Measurements from ENCODE around the gene NUP214.

The NUP214 gene

DNA sequence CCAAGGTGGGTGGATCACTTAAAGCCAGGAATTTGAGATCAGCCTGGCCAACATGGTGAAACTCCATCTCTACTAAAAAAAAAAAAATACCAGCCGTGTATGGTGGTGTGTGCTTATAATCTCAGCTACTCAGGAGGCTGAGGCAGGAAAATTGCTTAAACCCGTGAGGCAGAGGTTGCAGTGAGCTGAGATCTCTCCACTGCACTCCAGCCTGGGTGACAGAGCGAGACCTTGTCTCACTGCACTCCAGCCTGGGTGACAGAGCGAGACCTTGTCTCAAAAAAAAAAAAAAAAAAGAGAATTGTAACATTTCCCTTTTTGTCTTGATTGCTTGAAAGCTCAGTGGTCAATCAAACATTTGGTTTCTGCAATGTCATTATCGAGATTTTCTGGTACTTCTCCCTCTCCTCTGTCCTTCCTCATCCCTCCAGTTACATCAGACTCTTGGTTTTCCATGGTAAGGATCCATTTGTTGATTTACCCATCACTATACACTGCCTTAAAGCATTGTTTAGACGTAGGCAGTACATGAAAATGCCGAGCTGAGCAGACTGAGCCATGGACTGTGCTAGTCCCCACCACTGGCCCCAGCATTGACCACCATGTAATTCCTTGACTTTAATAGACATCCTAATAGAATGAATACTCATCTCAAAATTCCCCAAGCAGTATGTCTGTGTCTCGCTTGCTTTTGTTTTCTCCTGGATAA, 40.6 kb upstream of the NUP214 start:
- Histone ChIP-seq H3K4me3 (replicated peaks; ENCODE audit: insufficient read depth, low read length) (no peak overlapping the region), H3K27ac (replicated peaks) (no peak overlapping the region), H3K27me3 (ENCODE audit: insufficient read depth, poor library complexity, severe bottlenecking) (no peaks in the 10 kb centered on the region)
- TF ChIP-seq, protein P1, sequence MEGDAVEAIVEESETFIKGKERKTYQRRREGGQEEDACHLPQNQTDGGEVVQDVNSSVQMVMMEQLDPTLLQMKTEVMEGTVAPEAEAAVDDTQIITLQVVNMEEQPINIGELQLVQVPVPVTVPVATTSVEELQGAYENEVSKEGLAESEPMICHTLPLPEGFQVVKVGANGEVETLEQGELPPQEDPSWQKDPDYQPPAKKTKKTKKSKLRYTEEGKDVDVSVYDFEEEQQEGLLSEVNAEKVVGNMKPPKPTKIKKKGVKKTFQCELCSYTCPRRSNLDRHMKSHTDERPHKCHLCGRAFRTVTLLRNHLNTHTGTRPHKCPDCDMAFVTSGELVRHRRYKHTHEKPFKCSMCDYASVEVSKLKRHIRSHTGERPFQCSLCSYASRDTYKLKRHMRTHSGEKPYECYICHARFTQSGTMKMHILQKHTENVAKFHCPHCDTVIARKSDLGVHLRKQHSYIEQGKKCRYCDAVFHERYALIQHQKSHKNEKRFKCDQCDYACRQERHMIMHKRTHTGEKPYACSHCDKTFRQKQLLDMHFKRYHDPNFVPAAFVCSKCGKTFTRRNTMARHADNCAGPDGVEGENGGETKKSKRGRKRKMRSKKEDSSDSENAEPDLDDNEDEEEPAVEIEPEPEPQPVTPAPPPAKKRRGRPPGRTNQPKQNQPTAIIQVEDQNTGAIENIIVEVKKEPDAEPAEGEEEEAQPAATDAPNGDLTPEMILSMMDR (IDR thresholded peaks at IDR 0.05; ENCODE audit: insufficient read depth, low read length), result no peak
- no peak for DNase-seq (ENCODE audit: low read depth in 1 of 2, low spot score in 1 of 2)

DNA sequence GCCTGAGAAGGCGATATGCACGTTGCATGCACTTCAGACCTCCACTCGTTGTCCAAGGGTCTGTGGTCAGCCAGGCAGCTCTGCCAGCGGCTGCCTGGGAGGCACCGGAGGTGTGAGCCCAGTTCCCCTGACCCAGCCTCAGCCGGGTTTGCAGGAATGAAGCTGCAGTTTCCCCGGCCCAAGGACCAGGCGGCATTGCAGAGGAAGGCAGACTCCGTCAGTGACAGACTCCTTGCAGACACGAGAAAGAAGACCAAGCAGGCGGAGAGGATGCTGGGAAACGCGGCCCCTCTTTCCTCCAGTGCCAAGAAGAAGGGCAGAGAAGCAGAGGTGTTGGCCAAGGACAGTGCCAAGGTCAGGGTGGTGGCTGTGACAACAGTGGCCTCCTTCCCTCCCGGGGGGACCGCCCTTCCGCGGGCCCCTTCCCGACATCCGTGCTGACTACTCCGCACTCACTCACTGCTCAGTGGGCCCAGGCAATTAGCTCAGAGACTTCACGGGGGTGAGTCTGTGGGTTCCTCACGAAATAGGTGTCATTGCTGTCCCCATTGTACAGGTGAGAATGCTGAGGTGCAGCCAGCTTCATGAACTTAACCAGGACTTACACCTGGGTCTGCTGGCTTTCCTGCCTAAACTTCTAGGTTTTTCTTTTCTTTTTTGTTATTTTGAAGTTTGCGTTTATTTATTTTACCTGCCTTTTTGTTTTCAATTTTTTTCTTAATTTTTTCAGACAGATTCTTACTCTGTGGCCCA, 39.8 kb upstream of the NUP214 start:
- TF ChIP-seq, protein P2, sequence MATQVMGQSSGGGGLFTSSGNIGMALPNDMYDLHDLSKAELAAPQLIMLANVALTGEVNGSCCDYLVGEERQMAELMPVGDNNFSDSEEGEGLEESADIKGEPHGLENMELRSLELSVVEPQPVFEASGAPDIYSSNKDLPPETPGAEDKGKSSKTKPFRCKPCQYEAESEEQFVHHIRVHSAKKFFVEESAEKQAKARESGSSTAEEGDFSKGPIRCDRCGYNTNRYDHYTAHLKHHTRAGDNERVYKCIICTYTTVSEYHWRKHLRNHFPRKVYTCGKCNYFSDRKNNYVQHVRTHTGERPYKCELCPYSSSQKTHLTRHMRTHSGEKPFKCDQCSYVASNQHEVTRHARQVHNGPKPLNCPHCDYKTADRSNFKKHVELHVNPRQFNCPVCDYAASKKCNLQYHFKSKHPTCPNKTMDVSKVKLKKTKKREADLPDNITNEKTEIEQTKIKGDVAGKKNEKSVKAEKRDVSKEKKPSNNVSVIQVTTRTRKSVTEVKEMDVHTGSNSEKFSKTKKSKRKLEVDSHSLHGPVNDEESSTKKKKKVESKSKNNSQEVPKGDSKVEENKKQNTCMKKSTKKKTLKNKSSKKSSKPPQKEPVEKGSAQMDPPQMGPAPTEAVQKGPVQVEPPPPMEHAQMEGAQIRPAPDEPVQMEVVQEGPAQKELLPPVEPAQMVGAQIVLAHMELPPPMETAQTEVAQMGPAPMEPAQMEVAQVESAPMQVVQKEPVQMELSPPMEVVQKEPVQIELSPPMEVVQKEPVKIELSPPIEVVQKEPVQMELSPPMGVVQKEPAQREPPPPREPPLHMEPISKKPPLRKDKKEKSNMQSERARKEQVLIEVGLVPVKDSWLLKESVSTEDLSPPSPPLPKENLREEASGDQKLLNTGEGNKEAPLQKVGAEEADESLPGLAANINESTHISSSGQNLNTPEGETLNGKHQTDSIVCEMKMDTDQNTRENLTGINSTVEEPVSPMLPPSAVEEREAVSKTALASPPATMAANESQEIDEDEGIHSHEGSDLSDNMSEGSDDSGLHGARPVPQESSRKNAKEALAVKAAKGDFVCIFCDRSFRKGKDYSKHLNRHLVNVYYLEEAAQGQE (IDR thresholded peaks at IDR 0.05; ENCODE audit: insufficient replicate concordance, low read depth), result no peak
- TF ChIP-seq GABPA (IDR thresholded peaks at IDR 0.05; ENCODE audit: low read depth) (no peak), POLR2AphosphoS5 (IDR thresholded peaks at IDR 0.05; ENCODE audit: low read depth) (no peak), SPI1 (IDR thresholded peaks at IDR 0.05; ENCODE audit: borderline replicate concordance, low read depth) (no peak)
- TF ChIP-seq, protein P1 (IDR thresholded peaks at IDR 0.05; ENCODE audit: insufficient read depth, low read length), result no peak
- no peak overlapping the region for H3K27ac ChIP-seq (replicated peaks)
- H3K4me3 ChIP-seq (replicated peaks; ENCODE audit: insufficient read depth, low read length), result no peak overlapping the region
- no peaks in the 10 kb centered on the region for H3K27me3 ChIP-seq (ENCODE audit: insufficient read depth, poor library complexity, severe bottlenecking)
- no peak for DNase-seq (ENCODE audit: low read depth in 1 of 2, low spot score in 1 of 2)

DNA sequence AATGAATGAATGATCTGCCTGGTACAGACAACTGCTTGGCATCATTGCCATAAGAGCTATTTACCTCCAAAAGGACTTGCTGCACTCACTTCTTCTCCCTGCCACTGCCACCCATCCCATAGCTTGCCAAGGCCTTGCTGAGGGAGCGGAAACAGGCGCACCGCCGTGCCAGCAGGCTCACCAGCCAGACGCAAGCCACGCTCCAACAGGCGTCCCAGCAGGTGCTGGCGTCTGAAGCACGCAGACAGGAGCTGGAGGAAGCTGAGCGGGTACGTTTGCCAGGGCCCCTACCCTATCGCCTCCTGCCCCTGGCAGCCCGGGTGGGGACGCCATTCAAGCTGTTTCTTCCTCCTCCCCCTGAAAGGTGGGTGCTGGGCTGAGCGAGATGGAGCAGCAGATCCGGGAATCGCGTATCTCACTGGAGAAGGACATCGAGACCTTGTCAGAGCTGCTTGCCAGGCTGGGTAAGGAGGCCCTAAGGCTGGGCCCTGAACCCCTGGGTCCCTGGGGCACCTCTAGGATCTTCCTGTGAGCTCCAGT, 38.0 kb upstream of the NUP214 start:
- Histone ChIP-seq H3K27ac (replicated peaks) (no peak overlapping the region), H3K27me3 (ENCODE audit: insufficient read depth, poor library complexity, severe bottlenecking) (no peaks in the 10 kb centered on the region), H3K4me3 (replicated peaks; ENCODE audit: insufficient read depth, low read length) (no peak overlapping the region)
- TF ChIP-seq, protein P2 (IDR thresholded peaks at IDR 0.05; ENCODE audit: insufficient replicate concordance, low read depth), result no peak
- TF ChIP-seq GABPA (IDR thresholded peaks at IDR 0.05; ENCODE audit: low read depth) (no peak), SPI1 (IDR thresholded peaks at IDR 0.05; ENCODE audit: borderline replicate concordance, low read depth) (no peak), POLR2AphosphoS5 (IDR thresholded peaks at IDR 0.05; ENCODE audit: low read depth) (no peak)
- TF ChIP-seq, protein P1 (IDR thresholded peaks at IDR 0.05; ENCODE audit: insufficient read depth, low read length), result no peak
- DNase-seq (ENCODE audit: low read depth in 1 of 2, low spot score in 1 of 2), result no peak
